Measurements from ENCODE around the gene CYP3A7.

- TF ChIP-seq CTCF (IDR thresholded peaks at IDR 0.05) (no peak), POLR2A (IDR thresholded peaks at IDR 0.05) (no peak)
Measured at GRCh38 chr7:99720800-99721595, 14.0 kb downstream of the CYP3A7 start.
